GM18870 (cell line): ENCODE results near the gene SRL.
"Not testable (repeated sequence)": the region's sequence is repeated elsewhere in the genome, so short reads cannot be mapped to it uniquely, and the experiment has no call there.

Experiments
- ATAC-seq: cut with Tn5 transposase; IDR thresholded peaks from one replicate; pipeline ENCODE4 v1.9.1; 2021; ENCODE audit warnings: moderate library complexity; ENCODE audit not compliant: unreplicated experiment

SRL gene

DNA sequence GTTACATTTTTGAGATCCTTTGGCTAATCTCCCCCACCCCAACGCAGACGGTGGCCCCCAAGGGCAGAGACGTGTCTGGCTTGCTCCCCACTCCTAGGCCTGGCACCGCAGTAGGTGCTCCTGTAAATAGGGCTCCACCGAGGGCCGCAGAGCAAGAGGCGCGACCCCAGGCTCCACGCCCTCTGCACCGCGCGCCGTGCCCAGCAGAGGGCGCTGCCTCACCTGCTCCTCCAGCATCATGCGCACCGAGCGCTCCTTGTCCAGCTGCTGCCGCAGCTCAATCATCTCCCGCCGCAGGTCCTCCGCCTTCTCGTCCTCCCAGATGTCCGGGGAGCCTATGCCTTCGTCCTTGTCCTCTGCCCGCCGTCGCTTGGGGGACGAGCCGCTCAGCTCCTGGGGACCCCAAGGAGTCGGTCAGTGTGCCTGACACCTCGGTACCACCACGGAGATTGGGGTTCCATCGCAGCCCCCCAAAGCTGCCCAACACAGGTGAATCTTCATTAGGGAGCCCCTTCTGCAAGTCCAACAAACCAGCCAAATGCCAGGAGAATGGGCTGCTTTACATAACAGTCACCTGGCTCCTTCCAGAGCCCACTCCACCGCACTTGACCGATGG is 19.8 kb upstream of the SRL start:
- no peak for ATAC-seq

GRCh38 chr16:4260360-4260759 is 18.5 kb upstream of the SRL start:
- no peak for ATAC-seq

GRCh38 chr16:4257646-4258556 is 16.0 kb upstream of the SRL start:
- ATAC-seq, result no peak

DNA sequence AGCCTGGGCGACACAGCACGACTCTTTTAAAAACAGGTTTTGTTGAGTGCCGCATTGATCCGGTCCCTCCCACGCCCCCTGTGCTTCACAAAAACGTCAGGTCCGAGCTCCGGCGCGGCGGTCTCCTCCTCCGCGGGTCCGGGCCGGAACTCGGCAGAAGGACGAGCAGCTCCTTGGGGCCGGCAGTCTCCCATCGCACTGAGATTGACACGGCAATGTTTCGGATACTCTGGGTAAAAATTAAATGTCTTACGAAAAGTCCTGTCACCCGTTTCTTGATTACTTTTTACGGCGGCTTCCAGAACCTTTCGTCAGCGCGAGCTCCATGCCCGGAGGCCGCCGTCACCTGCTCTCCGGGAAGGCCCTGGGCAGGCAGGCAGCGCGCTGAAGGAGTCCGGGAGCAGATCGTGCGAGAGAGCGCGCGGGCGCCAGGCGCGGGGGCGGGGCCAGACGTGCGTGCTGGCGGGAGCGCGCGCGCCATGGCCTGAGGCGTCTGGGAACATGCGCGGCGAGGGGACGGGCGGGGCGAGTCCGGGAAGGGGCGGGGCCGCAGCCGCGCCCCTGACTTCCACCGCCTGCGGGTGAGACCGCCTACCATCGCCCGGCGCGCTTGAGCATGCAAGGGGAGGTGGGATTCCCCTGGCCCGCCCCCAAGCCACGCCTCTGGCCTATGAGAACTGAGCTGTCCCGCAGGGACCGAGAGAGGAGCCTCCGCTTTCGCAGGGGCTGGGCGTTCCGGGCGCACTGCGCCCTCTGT is 11.7 kb upstream of the SRL start:
- peak; percentile 84 for ATAC-seq

DNA sequence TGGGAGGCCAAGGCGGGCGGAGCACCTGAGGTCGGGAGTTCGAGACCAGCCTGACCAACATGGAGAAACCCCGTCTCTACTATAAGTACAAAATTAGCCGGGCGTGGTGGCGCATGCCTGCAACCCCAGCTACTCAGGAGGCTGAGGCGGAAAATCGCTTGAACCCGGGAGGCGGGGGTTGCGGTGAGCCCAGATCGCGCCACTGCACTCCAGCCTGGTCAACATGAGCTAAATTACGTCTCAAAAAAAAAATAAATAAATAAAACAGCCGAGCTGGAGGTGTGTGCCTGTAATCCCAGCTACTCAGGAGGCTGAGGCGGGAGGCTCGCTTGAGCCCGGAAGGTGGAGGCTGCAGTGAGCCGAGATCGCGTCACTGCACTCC is 11.1 kb upstream of the SRL start:
- ATAC-seq, result not testable (repeated sequence)

GRCh38 chr16:4249530-4250308 is 7.8 kb upstream of the SRL start:
- no peak for ATAC-seq

DNA sequence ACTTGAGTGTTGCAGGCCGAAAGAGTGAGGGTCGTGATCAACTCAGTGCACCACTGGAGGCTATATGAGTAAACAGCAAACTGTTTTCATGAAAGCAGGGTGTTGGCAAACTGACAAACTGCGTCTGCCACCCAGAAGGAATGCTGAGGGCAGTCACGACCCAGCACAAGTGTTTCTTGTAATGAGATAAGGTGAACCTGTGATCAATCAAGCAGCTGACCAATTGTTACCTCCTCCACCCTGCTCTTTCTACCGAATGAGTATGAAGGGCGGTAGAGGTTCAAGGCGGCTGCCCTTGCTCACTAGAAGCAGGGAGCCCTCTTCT is 5.5 kb upstream of the SRL start:
- ATAC-seq, result no peak

DNA sequence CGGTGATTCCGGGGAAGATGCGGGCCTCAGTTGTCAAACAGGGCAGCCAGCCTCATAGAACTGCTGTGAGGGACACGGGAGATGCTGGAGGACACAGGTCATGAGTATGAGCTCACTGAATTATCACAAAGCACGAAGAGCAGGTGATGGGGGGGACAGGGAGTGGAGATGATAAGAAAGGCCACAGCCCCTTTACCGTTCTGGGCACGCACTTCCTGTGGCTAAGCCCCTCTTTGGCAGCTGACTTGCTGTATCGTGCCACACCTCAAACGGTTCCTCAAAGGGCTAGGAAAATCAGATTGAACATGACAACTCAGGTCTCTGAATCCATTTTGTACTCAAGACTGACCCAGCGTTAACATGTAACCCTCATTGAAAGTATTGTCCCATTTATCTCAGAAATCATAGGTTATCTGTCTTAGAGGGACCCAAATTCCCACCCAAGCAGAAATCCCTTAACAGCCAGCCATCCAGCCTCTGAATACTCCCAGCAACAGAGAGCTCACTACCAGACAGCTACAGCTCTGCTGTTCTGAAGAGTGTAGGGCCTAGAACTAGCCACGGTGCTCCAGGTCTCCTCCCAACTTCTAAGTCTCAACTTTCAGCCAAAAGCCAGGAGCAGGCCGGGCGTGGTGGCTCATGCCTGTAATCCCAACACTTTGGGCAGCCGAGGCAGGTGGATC is 5.0 kb upstream of the SRL start:
- no peak for ATAC-seq

- no peak for ATAC-seq
These were observed 3.4 kb upstream of the SRL start for GRCh38 chr16:4245077-4245791.

- ATAC-seq, result no peak
These were observed 2.6 kb upstream of the SRL start for GRCh38 chr16:4244254-4245076.

- ATAC-seq, result no peak
These were observed 487 bp downstream of the SRL start for GRCh38 chr16:4241258-4241927.

DNA sequence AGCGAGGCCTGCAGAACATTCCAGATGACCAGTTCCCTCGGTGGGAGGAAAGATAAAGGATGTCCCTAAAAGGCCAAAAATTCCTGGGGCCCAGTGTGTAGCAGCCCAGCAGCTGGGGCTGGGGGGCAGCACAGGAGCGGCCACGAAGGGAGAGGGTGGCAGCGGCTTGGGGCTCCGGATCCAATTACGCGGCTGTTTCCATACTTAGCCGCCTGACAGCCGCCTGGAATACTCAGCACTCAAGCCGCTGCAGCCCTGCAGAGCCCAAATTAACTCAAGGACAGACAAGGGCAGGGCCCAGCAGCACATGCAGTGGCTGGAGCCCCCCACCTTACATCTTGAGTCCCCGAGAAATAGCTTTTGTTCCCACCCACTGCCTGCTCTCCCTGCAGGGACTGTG is 1.3 kb downstream of the SRL start:
- no peak for ATAC-seq

DNA sequence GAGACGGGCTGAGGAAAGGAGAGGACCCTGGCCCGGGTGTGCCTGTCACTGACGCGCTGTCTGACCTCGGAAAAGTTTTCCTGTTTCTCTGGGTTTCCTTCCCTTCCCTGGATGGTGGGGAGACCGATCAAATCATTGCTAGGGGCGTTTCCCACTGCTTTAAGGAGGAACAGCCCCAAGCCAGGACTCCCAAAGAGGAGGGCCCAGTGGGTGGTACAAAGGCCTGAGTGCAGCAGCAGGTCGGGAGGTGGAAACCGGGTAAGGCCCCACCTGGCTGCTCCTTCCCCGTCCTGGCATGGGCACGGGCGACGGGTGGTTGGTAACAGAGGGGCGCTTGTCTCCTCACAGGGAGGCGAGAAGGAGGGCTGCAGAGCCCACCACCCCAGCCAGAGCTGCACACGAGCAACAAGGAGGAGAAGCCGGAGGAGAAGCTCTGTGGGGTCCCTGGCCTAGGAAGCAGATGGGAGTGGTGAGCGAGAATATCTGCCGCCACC is 2.2 kb downstream of the SRL start:
- ATAC-seq, result no peak

- no peak for ATAC-seq
These were observed 2.9 kb downstream of the SRL start for GRCh38 chr16:4239020-4239419.

DNA sequence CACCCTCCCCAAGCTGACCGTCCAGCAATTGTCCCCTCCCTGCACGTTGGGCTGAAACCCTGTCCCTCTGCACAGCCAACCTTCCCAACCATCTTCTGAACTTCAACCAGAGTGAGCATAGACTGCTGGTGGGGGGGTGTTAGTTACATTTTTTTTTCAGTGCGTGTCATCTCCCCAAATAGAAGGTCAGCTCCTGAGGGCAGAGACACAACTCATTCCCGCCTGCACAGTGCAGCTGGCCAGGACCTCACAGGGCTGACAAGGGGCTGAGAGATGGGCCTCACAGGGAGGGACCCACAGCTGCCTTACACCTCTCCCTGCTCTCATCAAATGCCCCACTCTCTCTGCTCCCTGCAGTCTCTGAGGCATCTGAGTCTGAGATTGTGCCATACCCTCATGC is 8.4 kb downstream of the SRL start:
- no peak for ATAC-seq

DNA sequence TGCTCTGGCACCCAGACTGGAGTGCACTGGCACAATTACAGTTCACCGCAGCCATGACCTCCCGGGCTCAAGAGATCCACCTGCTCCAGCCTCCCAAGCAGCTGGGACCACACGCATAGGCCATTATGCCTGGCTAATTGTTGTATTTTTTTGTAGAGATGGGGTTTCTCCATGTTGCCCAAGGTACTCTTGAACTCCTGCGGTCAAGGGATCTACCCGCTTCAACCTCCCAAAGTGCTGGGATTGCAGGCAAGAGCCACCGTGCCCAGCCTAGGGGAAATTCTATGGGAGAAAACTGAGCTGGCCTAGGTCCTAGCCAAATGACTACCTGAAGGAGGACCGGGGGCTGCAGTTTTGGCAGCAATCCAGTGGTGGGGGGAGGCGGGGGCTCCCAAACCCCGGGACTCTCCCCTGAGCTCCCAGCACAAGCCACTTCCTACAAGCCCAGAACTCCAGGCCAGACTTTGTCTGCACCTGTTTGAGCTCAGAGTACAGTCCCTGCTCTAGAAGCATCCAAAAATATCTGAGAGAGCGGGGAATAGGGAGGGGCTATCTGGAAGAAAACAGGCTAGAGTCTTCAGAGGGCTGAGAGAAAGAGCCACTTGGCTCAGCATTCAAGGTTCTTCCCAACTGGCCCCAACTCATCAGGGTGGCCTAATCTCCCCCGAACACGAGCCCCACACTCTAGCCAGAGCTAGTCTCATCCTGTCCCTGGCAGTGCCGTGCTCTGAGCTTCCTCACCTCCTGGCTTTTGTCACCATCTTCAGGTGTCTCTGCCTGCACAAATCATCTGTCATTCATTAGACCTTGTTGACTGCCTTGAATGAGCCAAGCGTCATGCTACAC is 9.1 kb downstream of the SRL start:
- ATAC-seq, result no peak

DNA sequence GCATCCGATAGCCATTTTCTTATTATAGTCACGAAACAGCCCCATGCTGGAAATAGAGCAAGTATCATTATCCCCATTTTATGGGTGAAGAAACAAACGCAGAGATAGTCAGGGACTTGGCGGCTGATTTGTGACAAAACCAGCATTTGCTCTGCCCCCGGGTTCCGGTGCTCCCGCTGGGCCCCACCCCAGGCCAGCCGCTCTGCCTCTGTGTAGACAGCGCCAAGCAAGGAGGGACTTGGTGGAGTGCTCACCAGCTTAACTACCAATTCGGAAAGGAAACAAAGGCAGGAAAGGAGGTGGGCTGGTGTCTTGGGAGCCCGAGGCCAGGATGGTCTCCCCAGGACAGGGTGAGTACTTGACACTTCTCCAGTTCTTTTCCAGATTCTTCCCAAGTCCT is 10.0 kb downstream of the SRL start:
- ATAC-seq, result no peak

GRCh38 chr16:4231367-4231766 is 10.5 kb downstream of the SRL start:
- ATAC-seq, result no peak
